Glutamatergic neuron (in vitro differentiated cells): Measurements from ENCODE around the gene SUN2. TPM values are rescaled to one million over a fixed set of nuclear protein-coding genes. Genes with fewer than 3 reads are reported as not detected.
A peak's percentile ranks its signal among the peaks of the same experiment; 100 is the strongest.

ENCODE experiments used
- DNase-seq: peaks from one replicate; pipeline ENCODE4 v3.0.0; 2022
- H3K27ac Mint-ChIP-seq: one replicate; pipeline ENCODE4 v1.8.0; 2020; ENCODE audit warnings: mild to moderate bottlenecking, mixed read lengths, inconsistent platforms; ENCODE audit not compliant: unreplicated experiment
- H3K27me3 Mint-ChIP-seq: one replicate; pipeline ENCODE4 v1.8.0; 2020; ENCODE audit warnings: mild to moderate bottlenecking, moderate library complexity, mixed read lengths, inconsistent platforms; ENCODE audit not compliant: unreplicated experiment
- H3K36me3 Mint-ChIP-seq: one replicate; pipeline ENCODE4 v1.8.0; 2020; ENCODE audit warnings: mild to moderate bottlenecking, mixed read lengths, inconsistent platforms; ENCODE audit not compliant: unreplicated experiment
- H3K4me1 Mint-ChIP-seq: one replicate; pipeline ENCODE4 v1.8.0; 2020; ENCODE audit warnings: mild to moderate bottlenecking, low read depth, mixed read lengths, inconsistent platforms; ENCODE audit not compliant: unreplicated experiment
- H3K4me3 Mint-ChIP-seq: one replicate; pipeline ENCODE4 v1.8.0; 2020; ENCODE audit warnings: mild to moderate bottlenecking, mixed read lengths, inconsistent platforms; ENCODE audit not compliant: unreplicated experiment
- H3K9me3 Mint-ChIP-seq: one replicate; pipeline ENCODE4 v1.8.0; 2020; ENCODE audit warnings: mild to moderate bottlenecking, moderate library complexity, mixed read lengths, inconsistent platforms; ENCODE audit not compliant: unreplicated experiment
- total RNA-seq: library from RNA; stranded (reverse); fragmentation: NEBNext Ultra II Directional; extraction: Animal tissue kit (Norgen Biotek cat#: 25700); gene quantifications from one replicate; pipeline ENCODE4 v1.2.1, GENCODE V29; 2021; ENCODE audit not compliant: unreplicated experiment
- TF ChIP-seq, protein P1 (sequence below): fragments of 200-600 bp; sonication (generic); IDR thresholded peaks from one replicate; pipeline ENCODE4 v1.5.0; 2021; ENCODE audit not compliant: partially characterized antibody, unreplicated experiment

The SUN2 gene
- total RNA-seq, 1 donor from 2014 or later, result 174 TPM

DNA sequence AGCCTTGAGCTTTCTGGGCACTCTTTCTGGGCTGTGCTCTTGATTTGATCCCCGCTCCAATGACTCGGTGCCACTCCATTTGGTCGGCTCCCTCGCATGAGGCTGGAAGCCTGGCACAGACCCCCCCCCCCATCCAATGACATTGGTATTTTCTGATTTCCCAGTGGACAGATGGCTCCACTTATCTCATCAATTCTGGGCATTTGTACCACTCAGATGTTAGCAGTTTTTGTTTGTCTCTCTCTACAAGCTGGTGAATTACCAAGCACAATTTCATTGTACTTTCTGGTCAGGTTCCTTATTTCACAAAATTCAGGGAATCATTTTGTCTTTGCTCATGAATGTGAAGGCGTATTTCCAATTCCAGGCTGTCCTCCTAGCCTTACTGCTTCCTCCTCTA lies 29.1 kb upstream of the SUN2 start:
- H3K9me3 Mint-ChIP-seq, result peaks cover 3% of the 10 kb centered on the region

DNA sequence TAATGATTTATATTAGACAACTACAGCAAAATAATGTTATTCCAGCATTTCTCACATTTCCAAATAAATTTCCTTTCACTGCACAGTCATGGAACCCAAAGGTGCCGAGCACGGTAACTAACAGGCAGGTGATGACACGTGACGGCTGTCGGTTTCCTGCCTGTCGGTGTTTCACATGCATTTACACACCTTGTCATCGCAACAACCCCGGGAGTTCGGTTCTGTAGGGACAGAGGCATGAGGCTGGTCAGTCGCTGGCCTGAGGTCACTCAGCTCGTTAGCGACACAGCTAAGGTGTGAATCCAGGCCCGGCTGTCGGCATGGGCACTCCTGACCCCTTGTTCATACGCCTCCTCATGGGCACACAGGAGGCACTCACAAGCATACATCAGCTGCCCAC lies 28.2 kb upstream of the SUN2 start:
- TF ChIP-seq, protein P1, sequence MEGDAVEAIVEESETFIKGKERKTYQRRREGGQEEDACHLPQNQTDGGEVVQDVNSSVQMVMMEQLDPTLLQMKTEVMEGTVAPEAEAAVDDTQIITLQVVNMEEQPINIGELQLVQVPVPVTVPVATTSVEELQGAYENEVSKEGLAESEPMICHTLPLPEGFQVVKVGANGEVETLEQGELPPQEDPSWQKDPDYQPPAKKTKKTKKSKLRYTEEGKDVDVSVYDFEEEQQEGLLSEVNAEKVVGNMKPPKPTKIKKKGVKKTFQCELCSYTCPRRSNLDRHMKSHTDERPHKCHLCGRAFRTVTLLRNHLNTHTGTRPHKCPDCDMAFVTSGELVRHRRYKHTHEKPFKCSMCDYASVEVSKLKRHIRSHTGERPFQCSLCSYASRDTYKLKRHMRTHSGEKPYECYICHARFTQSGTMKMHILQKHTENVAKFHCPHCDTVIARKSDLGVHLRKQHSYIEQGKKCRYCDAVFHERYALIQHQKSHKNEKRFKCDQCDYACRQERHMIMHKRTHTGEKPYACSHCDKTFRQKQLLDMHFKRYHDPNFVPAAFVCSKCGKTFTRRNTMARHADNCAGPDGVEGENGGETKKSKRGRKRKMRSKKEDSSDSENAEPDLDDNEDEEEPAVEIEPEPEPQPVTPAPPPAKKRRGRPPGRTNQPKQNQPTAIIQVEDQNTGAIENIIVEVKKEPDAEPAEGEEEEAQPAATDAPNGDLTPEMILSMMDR, result no peak
- Mint-ChIP-seq H3K9me3 (peaks cover 3% of the 10 kb centered on the region), H3K27me3 (peaks cover 4% of the 10 kb centered on the region), H3K36me3 (peaks cover 12% of the 10 kb centered on the region), H3K4me1 (peaks cover 18% of the 10 kb centered on the region), H3K27ac (peak overlapping the region; percentile 52), H3K4me3 (no peak overlapping the region)
- no peak for DNase-seq

More for the DNA sequence above, 29.1 kb upstream of the SUN2 start:
- no peak overlapping the region for H3K4me3 Mint-ChIP-seq
- peaks cover 12% of the 10 kb centered on the region for H3K36me3 Mint-ChIP-seq
- no peak overlapping the region for H3K27ac Mint-ChIP-seq
- TF ChIP-seq, protein P1, result no peak
- no peak for DNase-seq
- peaks cover 2% of the 10 kb centered on the region for H3K27me3 Mint-ChIP-seq
- peaks cover 18% of the 10 kb centered on the region for H3K4me1 Mint-ChIP-seq

DNA sequence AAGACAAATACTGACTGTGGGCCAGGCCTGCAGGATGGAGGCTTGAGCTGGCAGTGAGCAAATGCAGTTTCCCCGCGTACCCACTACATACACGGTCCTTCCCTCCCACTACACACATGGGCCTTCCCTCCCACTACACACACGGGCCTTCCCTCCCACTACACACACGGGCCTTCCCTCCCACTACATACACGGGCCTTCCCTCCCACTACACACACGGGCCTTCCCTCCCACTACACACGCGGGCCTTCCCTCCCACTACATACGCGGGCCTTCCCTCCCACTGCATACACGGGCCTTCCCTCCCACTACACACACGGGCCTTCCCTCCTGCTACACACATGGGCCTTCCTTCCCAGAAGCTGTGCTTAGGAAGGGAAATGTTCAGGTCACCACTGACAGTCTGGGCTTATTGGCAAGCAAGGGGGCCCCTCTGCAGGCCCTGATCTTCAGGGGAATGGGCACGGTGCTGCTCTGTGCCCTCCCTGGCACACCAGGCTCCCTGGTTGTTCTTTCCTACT lies 27.4 kb upstream of the SUN2 start:
- Mint-ChIP-seq H3K9me3 (peaks cover 3% of the 10 kb centered on the region), H3K36me3 (peaks cover 12% of the 10 kb centered on the region), H3K4me1 (peaks cover 12% of the 10 kb centered on the region), H3K27me3 (peaks cover 5% of the 10 kb centered on the region), H3K4me3 (no peak overlapping the region), H3K27ac (peak overlapping the region; percentile 59)
- TF ChIP-seq, protein P1, result no peak
- no peak for DNase-seq

DNA sequence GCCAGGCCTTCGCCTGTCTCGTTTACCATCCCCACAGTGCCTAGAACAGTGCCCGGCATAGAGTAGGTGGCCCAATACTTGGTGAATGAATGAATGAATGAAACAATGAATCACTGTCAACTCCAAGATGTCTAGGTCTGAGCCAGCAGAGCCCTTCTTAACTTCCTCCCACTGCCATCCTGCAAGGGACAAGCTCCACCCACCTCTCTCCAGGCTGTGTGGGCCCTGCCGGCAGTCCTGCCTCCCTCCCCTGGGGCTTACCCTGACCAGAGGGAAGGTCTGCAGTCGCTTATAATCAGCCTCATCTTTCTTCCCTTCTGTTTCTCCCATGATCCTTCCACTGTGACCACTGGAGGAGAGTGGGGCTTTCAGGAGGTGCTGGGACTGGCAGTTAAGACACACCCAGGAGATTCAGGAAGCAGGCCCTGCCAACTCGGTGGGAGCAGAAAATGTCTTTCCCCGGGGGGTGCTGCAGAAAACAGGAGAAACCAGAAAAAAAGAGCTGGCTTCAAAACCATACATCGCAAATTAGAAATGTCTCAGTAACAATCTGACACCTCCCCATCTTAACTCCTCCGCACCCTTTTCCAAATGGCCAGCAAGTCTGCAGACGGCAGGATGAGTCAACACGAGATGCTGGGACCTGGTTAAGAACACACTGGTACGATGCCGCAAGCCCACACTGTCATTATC lies 26.8 kb upstream of the SUN2 start:
- TF ChIP-seq, protein P1, result no peak
- peak; percentile 66 for DNase-seq
- Mint-ChIP-seq H3K9me3 (peaks cover 3% of the 10 kb centered on the region), H3K27me3 (peaks cover 5% of the 10 kb centered on the region), H3K27ac (peak overlapping the region; percentile 38), H3K36me3 (peaks cover 12% of the 10 kb centered on the region), H3K4me1 (peaks cover 15% of the 10 kb centered on the region), H3K4me3 (peak overlapping the region; percentile 5)

DNA sequence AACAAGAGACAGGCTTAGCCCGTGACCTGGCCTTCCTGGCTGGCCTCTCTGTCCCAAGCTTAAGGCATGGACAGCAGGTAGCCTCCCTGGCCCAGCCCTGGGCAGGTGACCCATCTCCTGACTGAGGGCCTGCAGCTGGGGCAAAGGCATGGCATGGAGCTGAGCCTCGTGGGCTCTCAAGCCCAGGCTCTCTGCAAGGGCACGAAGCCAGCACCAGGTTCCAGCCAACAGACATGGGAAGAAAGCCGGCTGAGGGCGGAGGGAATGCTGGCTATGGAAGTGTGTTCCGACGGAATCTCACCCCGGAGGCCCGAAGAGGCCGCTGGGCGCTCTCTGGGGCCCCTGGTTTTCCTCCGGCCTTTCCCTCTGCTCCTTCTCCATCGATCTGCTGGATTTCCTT lies 25.2 kb upstream of the SUN2 start:
- H3K27ac Mint-ChIP-seq, result no peak overlapping the region
- no peak for DNase-seq
- peaks cover 5% of the 10 kb centered on the region for H3K27me3 Mint-ChIP-seq
- H3K4me3 Mint-ChIP-seq, result no peak overlapping the region
- H3K4me1 Mint-ChIP-seq, result peaks cover 15% of the 10 kb centered on the region
- H3K36me3 Mint-ChIP-seq, result peaks cover 12% of the 10 kb centered on the region
- TF ChIP-seq, protein P1, result no peak
- peaks cover 3% of the 10 kb centered on the region for H3K9me3 Mint-ChIP-seq
